ENCODE measurements around the gene MAST4. TPM values are rescaled to one million over a fixed set of nuclear protein-coding genes. Genes with fewer than 3 reads are reported as not detected.

The MAST4 gene
- total and polyA plus RNA-seq, 2 experiments from 2014 or later: 4.2 to 6.0 TPM

GRCh38 chr5:66603164-66603563 lies 7.0 kb downstream of the MAST4 start:
- Histone ChIP-seq H3K4me3 (no peak overlapping the region), H3K27ac (no peak overlapping the region), H3K27me3 (replicated peaks; ENCODE audit: insufficient read depth) (no peaks in the 10 kb centered on the region; the same call in 1 of the 2 replicates), H3K4me2 (ENCODE audit: unreplicated experiment) (no peak overlapping the region), H3K36me3 (ENCODE audit: low read depth) (no peaks in the 10 kb centered on the region), H3K9me2 (ENCODE audit: insufficient read depth) (no peaks in the 10 kb centered on the region), H3K9ac (no peak overlapping the region), H4K20me1 (ENCODE audit: insufficient read depth) (no peaks in the 10 kb centered on the region), H3K79me2 (ENCODE audit: insufficient read depth) (no peaks in the 10 kb centered on the region), H3F3A (ENCODE audit: insufficient read depth) (no peaks in the 10 kb centered on the region), H3K9me3 (ENCODE audit: low read depth) (no peaks in the 10 kb centered on the region), H3K4me1 (ENCODE audit: insufficient read depth) (no peaks in the 10 kb centered on the region), H2AFZ (no peak overlapping the region)
- DNase-seq: no peak
- TF ChIP-seq EZH2phosphoT487 (IDR thresholded peaks at IDR 0.05; ENCODE audit: insufficient read depth, low read depth) (no peak), EZH2 (IDR thresholded peaks at IDR 0.05; ENCODE audit: insufficient read depth, poor library complexity, severe bottlenecking) (no peak)
- 70 to 73% methylated on average over 1 of the region's 1 CpG for WGBS, 2 experiments (ENCODE audit: low coverage in 1 of 2, low lambda C conversion rate in 2 of 2, missing lambda C conversion rate in 2 of 2)
- in situ Hi-C loops (cut with MboI): no loop called here

GRCh38 chr5:66603881-66604280 lies 7.7 kb downstream of the MAST4 start:
- H3K79me2 ChIP-seq (ENCODE audit: insufficient read depth): no peaks in the 10 kb centered on the region
- in situ Hi-C loops (cut with MboI): no loop called here
- no peak overlapping the region for H3K4me2 ChIP-seq (ENCODE audit: unreplicated experiment)
- H3K9me3 ChIP-seq (ENCODE audit: low read depth): no peaks in the 10 kb centered on the region
- no peaks in the 10 kb centered on the region for H4K20me1 ChIP-seq (ENCODE audit: insufficient read depth)
- no peaks in the 10 kb centered on the region for H3K36me3 ChIP-seq (ENCODE audit: low read depth)
- no peak overlapping the region for H2AFZ ChIP-seq
- no peaks in the 10 kb centered on the region for H3K9me2 ChIP-seq (ENCODE audit: insufficient read depth)
- H3K9ac ChIP-seq: no peak overlapping the region
- 95% methylated on average over 4 of the region's 4 CpGs for WGBS, 2 experiments (ENCODE audit: low coverage in 1 of 2, low lambda C conversion rate in 2 of 2, missing lambda C conversion rate in 2 of 2)
- no peak for DNase-seq
- H3K4me1 ChIP-seq (ENCODE audit: insufficient read depth): no peaks in the 10 kb centered on the region
- no peaks in the 10 kb centered on the region; the same call in 1 of the 2 replicates for H3K27me3 ChIP-seq (replicated peaks; ENCODE audit: insufficient read depth)
- H3K4me3 ChIP-seq: no peak overlapping the region
- H3K27ac ChIP-seq: no peak overlapping the region
- no peak for TF ChIP-seq EZH2phosphoT487 (IDR thresholded peaks at IDR 0.05; ENCODE audit: insufficient read depth, low read depth)
- TF ChIP-seq EZH2 (IDR thresholded peaks at IDR 0.05; ENCODE audit: insufficient read depth, poor library complexity, severe bottlenecking): no peak
- H3F3A ChIP-seq (ENCODE audit: insufficient read depth): no peaks in the 10 kb centered on the region

- no peaks in the 10 kb centered on the region for H3K36me3 ChIP-seq (ENCODE audit: low read depth)
- H3F3A ChIP-seq (ENCODE audit: insufficient read depth): no peaks in the 10 kb centered on the region
- no peak overlapping the region for H3K4me3 ChIP-seq
- no peaks in the 10 kb centered on the region for H3K4me1 ChIP-seq (ENCODE audit: insufficient read depth)
- no peak overlapping the region for H3K4me2 ChIP-seq (ENCODE audit: unreplicated experiment)
- no peak for DNase-seq
- H3K79me2 ChIP-seq (ENCODE audit: insufficient read depth): no peaks in the 10 kb centered on the region
- H3K27ac ChIP-seq: no peak overlapping the region
- no peak overlapping the region for H2AFZ ChIP-seq
- H3K9me2 ChIP-seq (ENCODE audit: insufficient read depth): no peaks in the 10 kb centered on the region
- H3K27me3 ChIP-seq (replicated peaks; ENCODE audit: insufficient read depth): no peaks in the 10 kb centered on the region; the same call in 1 of the 2 replicates
- in situ Hi-C loops (cut with MboI): no loop called here
- no peaks in the 10 kb centered on the region for H4K20me1 ChIP-seq (ENCODE audit: insufficient read depth)
- WGBS, 2 experiments (ENCODE audit: low coverage in 1 of 2, low lambda C conversion rate in 2 of 2, missing lambda C conversion rate in 2 of 2): 90 to 93% methylated on average over 2 of the region's 2 CpGs
- H3K9ac ChIP-seq: no peak overlapping the region
- TF ChIP-seq EZH2phosphoT487 (IDR thresholded peaks at IDR 0.05; ENCODE audit: insufficient read depth, low read depth): no peak
- TF ChIP-seq EZH2 (IDR thresholded peaks at IDR 0.05; ENCODE audit: insufficient read depth, poor library complexity, severe bottlenecking): no peak
- no peaks in the 10 kb centered on the region for H3K9me3 ChIP-seq (ENCODE audit: low read depth)
Observed at GRCh38 chr5:66606713-66607112, 10.5 kb downstream of the MAST4 start.

- Histone ChIP-seq H3K27me3 (replicated peaks; ENCODE audit: insufficient read depth) (no peaks in the 10 kb centered on the region; the same call in 1 of the 2 replicates), H3K9me3 (ENCODE audit: low read depth) (no peaks in the 10 kb centered on the region), H3K4me2 (ENCODE audit: unreplicated experiment) (no peak overlapping the region), H3K4me3 (no peak overlapping the region), H3K4me1 (ENCODE audit: insufficient read depth) (no peaks in the 10 kb centered on the region), H3F3A (ENCODE audit: insufficient read depth) (no peaks in the 10 kb centered on the region), H3K36me3 (ENCODE audit: low read depth) (no peaks in the 10 kb centered on the region), H3K27ac (no peak overlapping the region), H2AFZ (no peak overlapping the region), H3K9ac (no peak overlapping the region), H3K79me2 (ENCODE audit: insufficient read depth) (no peaks in the 10 kb centered on the region), H3K9me2 (ENCODE audit: insufficient read depth) (no peaks in the 10 kb centered on the region), H4K20me1 (ENCODE audit: insufficient read depth) (no peaks in the 10 kb centered on the region)
- DNase-seq: no peak
- in situ Hi-C loops (cut with MboI): no loop called here
- no peak for TF ChIP-seq EZH2phosphoT487 (IDR thresholded peaks at IDR 0.05; ENCODE audit: insufficient read depth, low read depth)
- no peak for TF ChIP-seq EZH2 (IDR thresholded peaks at IDR 0.05; ENCODE audit: insufficient read depth, poor library complexity, severe bottlenecking)
- WGBS, 2 experiments (ENCODE audit: low coverage in 1 of 2, low lambda C conversion rate in 2 of 2, missing lambda C conversion rate in 2 of 2): 81 to 88% methylated on average over 5 to 6 of the region's 6 CpGs
Observed at GRCh38 chr5:66608501-66608900, 12.3 kb downstream of the MAST4 start.

GRCh38 chr5:66609615-66610014 lies 13.4 kb downstream of the MAST4 start:
- no peak for DNase-seq
- Histone ChIP-seq H3F3A (ENCODE audit: insufficient read depth) (no peaks in the 10 kb centered on the region), H3K27ac (no peak overlapping the region), H3K4me3 (no peak overlapping the region), H3K36me3 (ENCODE audit: low read depth) (no peaks in the 10 kb centered on the region), H3K4me2 (ENCODE audit: unreplicated experiment) (no peak overlapping the region), H2AFZ (no peak overlapping the region), H3K9me2 (ENCODE audit: insufficient read depth) (no peaks in the 10 kb centered on the region), H3K4me1 (ENCODE audit: insufficient read depth) (no peaks in the 10 kb centered on the region), H3K79me2 (ENCODE audit: insufficient read depth) (no peaks in the 10 kb centered on the region), H3K9me3 (ENCODE audit: low read depth) (no peaks in the 10 kb centered on the region), H3K27me3 (replicated peaks; ENCODE audit: insufficient read depth) (no peaks in the 10 kb centered on the region; the same call in 1 of the 2 replicates), H4K20me1 (ENCODE audit: insufficient read depth) (no peaks in the 10 kb centered on the region), H3K9ac (no peak overlapping the region)
- in situ Hi-C loops (cut with MboI): no loop called here
- TF ChIP-seq EZH2 (IDR thresholded peaks at IDR 0.05; ENCODE audit: insufficient read depth, poor library complexity, severe bottlenecking) (no peak), EZH2phosphoT487 (IDR thresholded peaks at IDR 0.05; ENCODE audit: insufficient read depth, low read depth) (no peak)
